Prostate gland (tissue), 2 donors: Measurements from ENCODE around the gene SRRM2. TPM values are rescaled to one million over a fixed set of nuclear protein-coding genes. Genes with fewer than 3 reads are reported as not detected.

ENCODE experiments used
- DNase-seq: peaks from one replicate; pipeline ENCODE4 v3.0.0-alpha.2; 2019; ENCODE audit warnings: low spot score
- H3K27ac ChIP-seq, 2 donors: fragments of 200-600 bp; sonication (generic); 2 replicates each; pipeline ENCODE4 v1.5.1; 2017 to 2019
- H3K27me3 ChIP-seq: fragments of 200-600 bp; sonication (generic); replicated peaks from 2 replicates; pipeline ENCODE4 v1.5.1; 2019; ENCODE audit not compliant: insufficient read depth
- H3K36me3 ChIP-seq, 2 donors: fragments of 200-600 bp; sonication (generic); 1 replicate in 1 of 2; 2 replicates in 1 of 2; pipeline versions ENCODE4 v1.5.1 to v1.8.1; 2017 to 2019
- H3K4me1 ChIP-seq: fragments of 200-600 bp; sonication (generic); replicated peaks from 2 replicates; pipeline ENCODE4 v1.5.1; 2019
- H3K4me3 ChIP-seq, 2 donors: fragments of 200-600 bp; sonication (generic); 2 replicates each; pipeline ENCODE4 v1.5.1; 2017 to 2019
- H3K9me3 ChIP-seq: fragments of 200-600 bp; sonication (generic); 2 replicates; pipeline ENCODE4 v1.5.1; 2017
- CTCF ChIP-seq, 4 experiments: fragments of 200-600 bp in 2 of 4; fragments of 450-650 bp in 2 of 4; sonication (generic) in 2 of 4; IDR thresholded peaks; 1 replicate in 3 of 4; 2 replicates in 1 of 4; pipeline ENCODE4 v1.5.1; 2016 to 2019; ENCODE audit warnings: antibody characterized with exemption in 4 of 4, mild to moderate bottlenecking in 2 of 4, moderate library complexity in 2 of 4
- POLR2A ChIP-seq: fragments of 450-650 bp; IDR thresholded peaks from one replicate; pipeline ENCODE4 v1.6.1; 2016; ENCODE audit warnings: antibody characterized with exemption, mild to moderate bottlenecking
- POLR2AphosphoS5 ChIP-seq: sonication (generic); formaldehyde crosslinking; IDR thresholded peaks from one replicate; pipeline ENCODE4 v1.6.1; 2017; ENCODE audit warnings: antibody characterized with exemption
- WGBS: methylation state at CpG from one replicate; pipeline ENCODE4 v1.1.5; 2018; 5-methylcytosine and 5-hydroxymethylcytosine counted together
- intact Hi-C: fragments of 100-400 bp; cut with DNase I; formaldehyde crosslinking; loops from one replicate; pipeline ENCODE4 v1.14.2; 2022
- total RNA-seq, 2 donors: library from RNA; depleted of rRNA; stranded (reverse); fragments of >200 nt; gene quantifications; one replicate each; pipeline ENCODE4 v1.1.0, GENCODE V29; 2016

The SRRM2 gene
- total RNA-seq, 2 donors from 2014 or later: 287 to 714 TPM

- Histone ChIP-seq H3K27ac (no peak overlapping the region), H3K27me3 (no peaks in the 10 kb centered on the region), H3K9me3 (no peaks in the 10 kb centered on the region), H3K36me3 (no peaks in the 10 kb centered on the region), H3K4me3 (no peak overlapping the region), H3K4me1 (no peaks in the 10 kb centered on the region)
- TF ChIP-seq POLR2A: no peak
- no peak for TF ChIP-seq CTCF (IDR thresholded peaks at IDR 0.05)
- no peak for TF ChIP-seq POLR2AphosphoS5
- DNase-seq: no peak
- intact Hi-C loops: no loop called here
- WGBS: 96% methylated on average over 12 of the region's 12 CpGs
These were observed 10.0 kb upstream of the SRRM2 start for GRCh38 chr16:2742323-2743006.

- intact Hi-C loops: no loop called here
- Histone ChIP-seq H3K4me3 (no peak overlapping the region), H3K27ac (no peak overlapping the region), H3K9me3 (no peaks in the 10 kb centered on the region), H3K36me3 (no peaks in the 10 kb centered on the region), H3K27me3 (no peaks in the 10 kb centered on the region), H3K4me1 (no peaks in the 10 kb centered on the region)
- no peak for TF ChIP-seq POLR2A
- no peak for TF ChIP-seq CTCF (IDR thresholded peaks at IDR 0.05)
- TF ChIP-seq POLR2AphosphoS5: no peak
- 89% methylated on average over 19 of the region's 19 CpGs for WGBS
- no peak for DNase-seq
These were observed 9.2 kb upstream of the SRRM2 start for GRCh38 chr16:2743007-2743810.

DNA sequence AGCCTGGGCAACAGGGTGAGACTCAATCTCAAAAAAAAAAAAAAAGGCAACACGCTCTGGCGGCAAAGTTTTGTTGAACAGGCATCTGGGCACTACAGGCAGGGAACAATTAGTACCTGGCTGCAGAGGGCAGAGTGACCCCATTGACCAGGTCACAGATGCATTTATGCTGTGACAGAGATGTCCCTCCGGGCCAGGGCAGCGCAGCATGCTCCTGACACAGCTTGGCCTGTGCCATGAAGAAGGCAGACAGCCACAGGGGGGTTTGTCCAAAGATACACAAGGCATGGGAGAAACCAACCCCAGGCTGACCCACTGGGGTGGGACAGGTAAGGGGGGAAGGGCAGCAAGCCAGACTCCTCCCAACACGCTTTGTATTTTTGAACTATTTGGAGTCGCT, 7.7 kb upstream of the SRRM2 start:
- WGBS: 84% methylated on average over 6 of the region's 6 CpGs
- DNase-seq: no peak
- no peaks in the 10 kb centered on the region for H3K36me3 ChIP-seq
- no peaks in the 10 kb centered on the region for H3K9me3 ChIP-seq
- no peak overlapping the region for H3K27ac ChIP-seq
- intact Hi-C loops: no loop called here
- H3K4me3 ChIP-seq: no peak overlapping the region
- TF ChIP-seq CTCF (IDR thresholded peaks at IDR 0.05): no peak
- TF ChIP-seq POLR2AphosphoS5: no peak
- TF ChIP-seq POLR2A: no peak
- no peaks in the 10 kb centered on the region for H3K4me1 ChIP-seq
- H3K27me3 ChIP-seq: no peaks in the 10 kb centered on the region

GRCh38 chr16:2745116-2745890, 7.1 kb upstream of the SRRM2 start:
- DNase-seq: no peak
- Histone ChIP-seq H3K27me3 (no peaks in the 10 kb centered on the region), H3K36me3 (no peaks in the 10 kb centered on the region), H3K4me1 (no peaks in the 10 kb centered on the region), H3K27ac (no peak overlapping the region), H3K9me3 (no peaks in the 10 kb centered on the region), H3K4me3 (no peak overlapping the region)
- intact Hi-C loops: no loop called here
- TF ChIP-seq POLR2A (no peak), POLR2AphosphoS5 (no peak), CTCF (IDR thresholded peaks at IDR 0.05) (no peak)
- WGBS: 75% methylated on average over 15 of the region's 15 CpGs
